Measurements from ENCODE around the gene CASK.

GRCh38 chrX:41890026-41890423, 33.3 kb downstream of the CASK start:
- no peak for TF ChIP-seq CTCF (IDR thresholded peaks at IDR 0.05 in 8 of 11, conservative IDR thresholded peaks at IDR 0.05 in 3 of 11)
- no peak for TF ChIP-seq POLR2A (IDR thresholded peaks at IDR 0.05)
